Pulmonary artery endothelial cell (primary cell): ENCODE data around the gene KSR2. TPM values are rescaled to one million over a fixed set of nuclear protein-coding genes. Genes with fewer than 3 reads are reported as not detected.

Experiments
- DNase-seq: peaks from one replicate; pipeline ENCODE4 v3.0.0-alpha.2; 2011; ENCODE audit warnings: low read depth, low spot score
- total RNA-seq: library from RNA; depleted of rRNA; stranded (reverse); fragments of >200 nt; gene quantifications from 2 replicates; pipeline ENCODE4 v1.2.3, GENCODE V29; 2014

Gene KSR2
- total RNA-seq, 1 donor from 2014 or later: 0.99 TPM

DNA sequence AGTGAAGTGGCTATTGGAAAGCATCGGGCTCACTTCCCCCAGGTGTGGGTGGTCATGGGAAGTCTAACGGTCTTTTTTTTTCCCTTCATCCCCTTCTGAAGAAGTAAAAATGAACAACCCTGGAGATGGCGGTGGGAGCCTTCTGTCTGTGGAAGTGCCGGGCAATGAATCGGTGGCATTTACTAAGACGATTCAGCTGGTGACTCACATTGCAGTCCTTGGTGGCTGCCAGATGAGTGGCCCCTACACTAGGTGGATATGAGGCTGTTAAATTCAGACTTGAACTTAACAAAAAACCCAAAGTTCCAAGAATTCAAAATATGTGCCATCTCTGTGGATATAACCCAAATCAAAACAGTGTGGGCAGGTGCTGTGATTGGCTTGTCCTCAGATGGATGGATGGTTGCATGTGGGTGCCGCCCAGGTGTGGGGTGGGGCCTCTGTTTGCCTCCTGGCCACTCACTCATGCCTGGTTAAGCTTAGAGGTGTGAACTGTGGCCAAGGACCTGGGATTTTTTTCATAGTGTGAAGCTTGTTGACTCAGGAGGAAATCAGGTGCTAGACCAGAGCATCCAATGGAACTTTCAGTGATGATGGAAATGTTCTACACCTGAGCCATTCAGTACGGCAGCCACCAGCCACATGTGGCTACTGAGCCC, 430.6 kb downstream of the KSR2 start:
- no peak for DNase-seq

DNA sequence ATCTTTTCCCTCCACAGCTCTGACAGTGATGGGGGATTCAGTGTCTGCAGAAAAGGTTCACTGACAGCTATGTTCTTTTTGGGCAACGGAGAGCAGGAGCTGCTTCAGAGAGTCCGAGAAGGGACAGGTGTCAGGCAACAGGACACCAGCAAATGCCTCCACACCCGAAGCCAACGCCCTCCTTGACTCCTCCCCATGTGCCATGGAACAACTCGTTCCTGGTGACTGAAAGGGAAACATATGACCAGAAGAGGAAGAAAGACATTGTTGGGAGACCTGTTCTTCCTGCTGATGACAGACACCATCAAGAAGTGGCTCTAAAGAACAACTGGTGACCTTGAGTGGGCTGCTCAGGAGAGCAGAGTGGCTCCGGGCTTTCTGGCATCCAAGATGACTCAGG, 435.1 kb downstream of the KSR2 start:
- DNase-seq: no peak

DNA sequence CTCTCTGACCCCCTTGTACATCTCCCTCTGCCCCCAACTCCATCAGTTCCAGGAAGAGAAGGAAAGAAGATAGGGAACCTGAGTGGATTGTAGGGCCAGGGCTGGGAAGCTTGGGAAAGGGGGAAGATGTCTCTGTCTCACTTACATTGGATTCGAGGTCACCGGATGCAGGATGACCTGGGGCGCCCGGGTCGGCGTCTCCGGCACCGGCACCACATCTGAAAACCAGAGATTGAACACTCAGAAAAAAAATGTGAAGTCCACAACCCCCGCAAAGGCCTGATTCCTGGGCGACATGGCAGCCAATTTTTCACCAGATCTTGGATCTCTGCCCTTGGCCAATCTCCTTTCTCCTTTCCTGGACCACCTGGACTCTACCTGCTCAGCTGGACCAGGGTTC, 438.0 kb downstream of the KSR2 start:
- DNase-seq: no peak

DNA sequence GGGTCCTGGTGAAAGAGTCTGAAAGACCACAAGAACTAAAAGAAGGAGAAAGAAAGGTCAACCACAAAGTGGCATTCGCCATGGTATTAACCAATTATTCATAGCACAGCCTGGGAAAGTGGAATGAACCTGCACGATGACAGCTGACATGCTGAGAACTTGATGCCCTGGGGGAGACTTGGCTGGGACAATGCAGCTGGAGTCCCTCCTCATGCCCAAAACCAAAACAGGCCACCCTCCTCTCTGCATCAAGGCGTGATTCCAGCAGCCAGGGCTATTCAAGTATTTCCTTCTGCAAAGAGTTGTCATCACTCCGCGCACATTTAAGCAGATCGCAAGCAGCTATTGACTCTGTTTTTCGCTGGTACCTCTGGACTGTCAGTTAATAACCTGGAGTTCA, 440.3 kb downstream of the KSR2 start:
- DNase-seq: no peak

DNA sequence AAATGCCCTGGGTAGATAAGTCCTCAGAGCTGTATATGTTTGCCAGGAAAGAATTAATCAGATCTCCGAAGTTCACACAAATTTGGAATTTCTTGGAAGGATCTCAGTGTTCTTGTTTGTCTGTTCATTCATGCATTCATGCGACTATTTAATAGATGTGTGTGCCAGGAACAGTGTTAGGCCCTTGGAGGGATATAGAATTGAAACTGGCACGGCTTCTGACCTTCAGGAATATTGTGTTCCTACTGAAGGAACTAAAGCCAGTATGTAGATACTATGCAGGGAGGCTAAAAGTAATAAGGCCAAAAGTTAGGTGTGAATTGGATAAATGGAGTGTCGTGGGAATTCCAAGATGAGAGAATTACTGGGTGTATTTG, 441.3 kb downstream of the KSR2 start:
- DNase-seq: no peak

DNA sequence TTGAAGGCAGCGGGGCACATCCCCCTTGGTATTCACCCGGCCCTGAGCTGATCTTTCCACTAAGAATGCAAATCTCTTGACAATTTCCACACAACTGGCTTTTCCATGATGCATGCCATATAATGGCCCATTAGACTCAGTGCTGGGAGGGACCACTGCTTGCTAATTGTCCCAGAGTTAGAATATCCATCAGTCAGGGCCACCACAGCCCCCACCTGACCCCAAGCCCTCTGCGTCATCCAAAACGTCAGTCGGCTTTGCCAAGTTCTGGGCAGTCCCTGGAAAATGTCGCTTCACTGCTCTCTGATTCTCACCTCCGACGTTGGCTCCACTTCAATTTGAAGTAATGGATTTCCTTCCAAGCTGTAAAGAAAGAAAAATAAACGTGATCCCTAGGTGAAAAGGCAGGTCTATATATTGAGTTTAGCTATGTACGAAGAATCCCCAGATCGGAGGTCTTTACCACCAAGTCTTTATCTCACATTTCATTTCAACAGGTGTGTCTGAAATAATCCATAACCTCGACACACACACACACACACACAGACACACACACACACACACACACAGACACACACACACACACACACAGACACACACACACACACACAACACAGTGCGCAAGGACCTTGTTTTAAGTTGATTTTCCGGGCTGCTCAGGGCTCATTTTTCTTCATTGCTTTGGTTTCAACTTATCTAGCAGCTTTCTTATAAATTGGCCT, 441.9 kb downstream of the KSR2 start:
- DNase-seq: no peak

DNA sequence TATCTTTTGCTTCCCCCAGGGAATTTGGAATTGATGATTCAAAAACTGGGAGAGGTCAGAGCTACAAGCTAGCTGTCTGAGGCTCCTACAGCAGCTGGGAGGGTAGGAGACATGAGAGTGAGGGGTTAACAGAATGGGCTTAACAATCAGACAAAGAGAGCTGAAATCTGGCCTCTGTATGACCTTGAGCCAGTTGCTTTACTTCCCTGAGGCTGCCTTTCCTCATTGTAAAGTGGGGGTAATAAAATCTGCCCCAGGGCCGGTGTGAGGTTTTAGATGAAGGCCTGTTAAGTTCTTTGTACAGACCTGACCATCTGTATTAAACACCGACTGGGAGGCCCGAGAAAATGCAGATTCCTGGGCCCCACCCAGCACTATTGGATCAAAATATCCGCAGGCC, 443.0 kb downstream of the KSR2 start:
- no peak for DNase-seq

DNA sequence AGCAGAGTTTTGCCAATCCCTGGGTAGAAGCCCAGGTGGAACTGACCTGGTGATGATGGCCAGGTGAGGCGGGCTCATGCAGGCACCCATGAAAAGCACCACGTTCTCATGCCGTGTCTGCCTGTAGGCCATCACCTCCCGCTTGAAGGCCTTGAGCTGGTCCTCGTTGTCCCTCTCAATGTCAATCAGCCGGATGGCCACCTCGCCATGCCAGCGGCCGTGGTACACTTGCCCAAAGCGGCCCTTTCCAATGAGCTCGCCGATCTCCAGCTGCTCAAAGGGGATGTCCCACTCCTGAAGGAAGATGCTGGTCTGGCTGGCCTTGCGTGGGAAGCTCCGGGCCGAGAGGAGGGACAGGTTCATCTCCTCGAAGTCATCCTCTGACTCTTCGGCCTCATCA, 444.0 kb downstream of the KSR2 start:
- DNase-seq: no peak

DNA sequence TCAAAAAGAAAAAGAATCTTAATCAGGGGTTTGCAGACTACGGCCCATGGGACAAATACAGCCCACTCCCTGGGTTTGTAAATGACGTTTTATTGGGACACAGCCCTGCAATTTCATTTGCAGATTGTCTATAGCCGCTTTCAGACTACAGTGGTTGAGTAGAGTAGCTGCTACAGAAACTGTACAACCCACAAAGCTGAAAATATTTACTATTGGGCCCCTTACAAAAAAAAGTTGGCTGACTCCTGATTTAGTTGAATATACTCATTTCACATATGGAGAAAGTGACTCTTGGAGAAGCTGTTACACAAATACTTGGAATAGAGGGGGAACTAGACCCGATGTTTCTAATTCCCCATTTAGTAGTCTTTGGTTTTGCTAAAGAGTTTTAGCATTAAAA, 444.8 kb downstream of the KSR2 start:
- no peak for DNase-seq

DNA sequence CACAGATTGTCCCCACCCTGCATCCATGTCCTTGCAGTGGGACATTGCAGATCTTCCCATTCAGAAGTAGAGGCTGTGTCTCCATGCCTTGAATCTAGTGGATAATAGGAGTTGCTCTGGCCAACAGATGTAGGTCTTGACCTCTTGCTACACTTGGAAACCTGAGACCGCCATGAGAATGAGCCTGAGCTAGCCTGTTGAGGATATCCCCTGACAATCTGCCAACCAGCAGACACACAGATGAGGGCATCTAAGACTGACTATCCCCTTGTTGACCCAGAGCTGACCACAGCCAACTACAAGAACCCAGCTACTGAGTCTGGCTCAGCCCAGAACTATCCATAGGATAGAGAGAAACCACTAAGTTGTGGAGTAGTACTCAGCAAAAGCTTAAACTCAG, 446.2 kb downstream of the KSR2 start:
- DNase-seq: no peak

DNA sequence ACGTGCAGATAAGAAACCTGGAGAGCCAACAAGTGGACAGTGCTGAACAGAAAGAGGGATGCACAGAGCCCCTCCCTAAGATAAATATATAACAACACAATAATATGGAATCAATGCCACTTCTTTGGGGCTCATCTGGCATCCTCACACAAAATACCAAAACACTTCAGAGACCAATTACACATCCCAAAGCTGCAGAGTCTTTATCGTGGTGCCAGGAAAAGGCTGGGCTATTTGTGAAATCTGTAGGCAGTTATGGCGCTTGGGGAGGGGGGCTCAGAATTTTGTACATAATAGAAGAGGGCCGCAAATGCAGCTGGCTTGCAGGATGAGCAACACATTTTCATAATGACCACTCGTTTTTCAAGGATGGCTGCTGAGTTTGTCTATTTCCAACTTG, 446.9 kb downstream of the KSR2 start:
- DNase-seq: no peak

DNA sequence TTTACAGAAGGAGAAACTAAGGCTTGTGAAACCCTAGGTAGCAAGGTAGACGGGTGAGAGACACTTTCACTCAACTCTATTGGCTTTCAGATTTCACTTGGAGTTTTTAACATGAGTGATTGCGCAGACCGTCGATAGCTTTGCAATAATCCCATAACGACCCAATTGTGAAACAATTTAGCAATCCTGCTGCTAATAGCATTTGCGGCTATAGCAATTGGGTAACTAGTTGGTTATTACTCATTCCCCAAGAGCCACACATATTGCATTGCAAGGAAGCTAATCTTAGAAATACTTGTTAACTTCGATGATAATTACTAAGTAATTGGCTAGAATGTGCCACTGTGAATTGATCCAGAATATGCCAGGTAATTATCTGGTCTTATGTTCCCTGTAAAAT, 447.4 kb downstream of the KSR2 start:
- no peak for DNase-seq

DNA sequence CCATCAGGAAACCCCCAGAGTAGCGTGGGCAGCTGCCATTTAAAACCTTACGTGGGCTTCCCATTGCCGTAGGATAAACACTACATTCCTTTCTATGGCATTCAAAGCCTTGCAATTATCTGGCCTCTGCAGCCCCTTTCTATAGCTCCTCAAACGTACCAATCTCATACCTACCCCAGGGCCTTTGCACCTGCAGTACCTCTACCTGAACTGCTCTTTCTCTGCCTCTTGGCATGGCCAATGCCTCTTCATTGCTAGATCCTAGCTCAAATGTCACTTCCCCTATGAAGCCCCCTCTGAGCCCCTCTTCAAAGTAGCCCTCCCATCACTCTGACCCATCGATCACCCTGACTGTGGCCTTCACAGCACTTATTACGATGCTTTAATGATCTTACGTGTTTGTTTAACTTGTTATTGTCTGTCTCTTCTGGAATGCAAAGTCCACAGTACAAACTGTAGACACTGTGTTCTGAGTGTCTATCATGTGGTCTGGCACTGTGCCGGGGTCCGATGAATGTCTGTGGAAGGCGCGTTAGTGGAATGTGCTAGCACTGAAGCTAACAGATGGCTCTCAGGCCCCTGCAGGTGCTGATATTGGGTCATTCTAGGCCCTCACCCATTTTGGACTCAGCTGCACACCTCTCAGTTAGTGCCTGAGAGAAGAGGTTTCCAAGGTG, 450.1 kb downstream of the KSR2 start:
- DNase-seq: no peak

DNA sequence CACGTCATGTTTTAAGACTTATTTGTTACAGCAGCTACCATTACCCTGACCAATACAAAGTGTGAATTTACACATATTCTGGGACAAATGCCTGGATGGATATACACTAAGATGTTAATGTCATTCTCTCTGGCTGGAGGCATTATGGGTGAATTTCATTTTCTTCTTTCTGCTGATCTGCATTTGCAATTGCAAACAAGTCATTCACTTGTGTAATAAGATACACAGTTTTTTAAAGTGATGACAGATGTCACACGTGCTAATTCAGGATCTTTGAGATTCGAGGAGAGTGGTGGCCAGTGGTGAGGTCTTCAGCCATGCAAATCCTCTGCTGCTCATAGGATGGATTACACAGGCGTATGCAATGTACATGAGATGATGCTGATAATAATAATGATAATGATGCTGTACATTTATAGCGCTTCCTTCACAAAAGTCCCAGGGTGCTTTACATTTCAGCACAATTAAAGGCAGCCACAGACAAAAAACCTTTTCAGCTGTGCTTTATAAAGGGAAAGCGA, 451.5 kb downstream of the KSR2 start:
- DNase-seq: no peak

DNA sequence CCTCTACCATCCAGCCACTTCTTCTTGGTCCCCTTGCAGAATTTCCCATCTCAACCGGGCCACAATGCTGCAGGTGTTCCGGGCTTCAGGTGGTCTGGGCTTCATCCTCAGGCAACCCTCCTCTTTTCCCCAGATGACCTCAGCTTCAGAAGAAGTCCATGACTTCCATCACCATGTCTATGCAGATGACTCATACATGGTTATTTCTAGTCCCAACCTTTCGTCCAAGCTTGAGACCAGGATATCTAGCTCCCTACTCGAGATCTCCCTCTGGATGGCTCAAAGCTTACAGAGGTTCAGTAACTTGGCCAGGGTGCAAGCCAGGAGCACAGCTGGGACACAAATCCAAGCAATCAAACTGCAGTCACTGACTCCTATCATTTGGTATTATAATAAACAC, 452.8 kb downstream of the KSR2 start:
- no peak for DNase-seq

DNA sequence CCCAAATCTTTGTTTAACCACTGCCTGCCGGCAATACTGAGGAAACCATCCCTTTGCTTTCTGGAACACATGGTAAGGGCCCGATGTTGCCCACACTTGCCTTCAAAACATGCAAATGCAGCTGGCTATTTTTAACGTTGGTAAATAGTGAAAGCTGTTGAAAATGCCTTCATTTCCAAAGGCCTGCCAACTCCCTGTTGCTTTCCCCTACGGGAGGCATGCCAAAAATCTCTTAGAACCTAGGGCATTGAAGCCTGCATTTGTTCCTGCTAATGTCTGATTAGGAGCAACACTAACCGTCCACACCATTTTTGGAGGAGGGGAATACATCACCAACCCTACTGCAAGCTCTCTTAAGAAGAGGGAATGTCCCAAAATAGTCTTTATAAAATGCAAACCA, 454.8 kb downstream of the KSR2 start:
- no peak for DNase-seq

DNA sequence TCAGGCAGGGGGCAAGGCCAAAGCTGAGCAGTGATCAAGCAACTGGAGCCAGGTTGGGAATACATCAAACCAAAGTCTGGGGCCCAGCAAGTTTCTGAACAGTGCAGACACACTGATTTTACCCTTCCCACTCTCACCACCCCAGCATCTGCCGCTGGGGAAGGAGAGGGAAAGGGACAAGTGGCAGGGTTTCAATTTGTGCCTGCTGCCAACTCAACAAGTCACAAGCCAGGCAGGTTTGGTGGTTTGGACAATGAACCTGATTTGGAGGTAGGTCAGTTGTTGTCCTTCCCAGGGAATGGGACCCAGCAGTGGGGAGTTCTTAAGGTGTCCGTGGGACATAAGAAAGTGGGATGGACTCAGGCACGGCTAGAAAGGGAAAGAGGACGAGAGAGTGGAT, 455.4 kb downstream of the KSR2 start:
- DNase-seq: no peak

DNA sequence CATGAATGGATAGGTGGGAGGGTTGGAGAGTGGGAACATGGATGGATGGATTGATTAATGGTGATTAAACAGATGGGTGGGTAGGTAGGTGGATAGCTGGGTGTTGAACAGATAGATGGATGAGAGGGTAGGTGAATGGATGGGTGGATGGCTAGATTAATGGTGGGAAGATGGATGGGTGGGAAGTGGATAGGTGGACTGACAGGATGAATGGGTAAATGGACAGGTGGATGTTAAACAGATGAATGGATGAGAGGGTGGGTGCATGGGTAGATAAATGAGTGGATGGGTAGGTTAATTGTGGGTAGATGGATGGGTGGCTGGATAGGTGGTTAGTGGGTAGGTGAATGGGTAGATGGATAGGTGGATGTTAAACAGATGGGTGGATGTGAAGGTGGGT, 460.3 kb downstream of the KSR2 start:
- no peak for DNase-seq

DNA sequence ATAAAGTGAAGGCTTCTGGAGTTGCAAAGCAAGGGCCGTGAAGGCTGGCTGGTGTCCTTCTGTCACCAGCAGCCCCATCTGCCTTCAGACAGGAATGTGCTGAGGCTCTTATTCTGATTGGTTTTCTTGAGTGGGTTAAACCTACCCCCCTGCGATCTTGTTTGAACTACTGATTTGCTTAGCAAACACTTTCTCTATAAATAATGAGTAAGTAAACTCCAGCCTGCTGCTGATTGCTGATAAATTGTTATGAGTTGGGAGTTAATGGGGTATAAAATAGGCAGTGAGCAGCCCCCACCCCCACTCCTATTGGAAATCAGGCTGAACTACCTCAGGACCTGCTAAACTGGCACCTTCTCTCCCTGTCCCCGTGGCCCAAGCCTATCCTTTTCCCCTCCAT, 461.2 kb downstream of the KSR2 start:
- DNase-seq: no peak

DNA sequence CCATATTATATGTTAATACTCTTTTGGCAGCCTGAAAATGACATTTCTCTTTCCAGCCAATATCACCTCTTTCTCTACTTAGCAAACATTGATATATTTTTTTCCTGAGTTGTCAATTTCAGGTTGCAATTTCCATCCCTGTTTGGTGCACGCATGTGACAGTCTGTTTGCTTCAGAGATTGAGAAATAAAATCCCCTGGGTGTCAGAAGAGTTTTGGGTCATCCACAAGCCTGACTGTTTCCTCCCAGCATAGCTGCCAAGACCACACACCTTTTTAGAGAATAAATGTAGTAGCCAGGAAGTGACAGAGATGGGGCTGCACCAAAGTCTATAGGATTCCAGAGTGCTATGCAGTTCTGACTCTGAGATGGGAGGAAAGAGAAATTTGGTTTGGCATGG, 462.5 kb downstream of the KSR2 start:
- DNase-seq: no peak

DNA sequence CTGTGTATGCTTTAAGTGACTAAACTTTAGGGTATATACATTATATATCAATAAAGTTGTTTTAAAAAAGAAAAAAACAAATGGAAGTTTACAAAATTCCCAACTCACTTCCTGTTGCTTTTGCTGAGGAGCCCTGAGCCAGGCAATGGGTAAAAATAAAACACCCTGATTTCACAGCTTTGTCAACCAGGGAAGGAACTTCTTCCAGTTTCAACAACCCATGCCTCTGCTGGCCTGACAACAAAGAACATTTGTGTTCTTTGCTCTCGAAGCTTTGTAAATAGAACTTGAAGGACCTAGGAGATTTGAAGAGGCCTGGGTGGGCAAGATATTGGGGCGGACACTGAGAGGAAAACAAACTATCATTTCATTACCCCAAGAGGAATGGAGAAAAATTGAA, 466.2 kb downstream of the KSR2 start:
- DNase-seq: no peak

DNA sequence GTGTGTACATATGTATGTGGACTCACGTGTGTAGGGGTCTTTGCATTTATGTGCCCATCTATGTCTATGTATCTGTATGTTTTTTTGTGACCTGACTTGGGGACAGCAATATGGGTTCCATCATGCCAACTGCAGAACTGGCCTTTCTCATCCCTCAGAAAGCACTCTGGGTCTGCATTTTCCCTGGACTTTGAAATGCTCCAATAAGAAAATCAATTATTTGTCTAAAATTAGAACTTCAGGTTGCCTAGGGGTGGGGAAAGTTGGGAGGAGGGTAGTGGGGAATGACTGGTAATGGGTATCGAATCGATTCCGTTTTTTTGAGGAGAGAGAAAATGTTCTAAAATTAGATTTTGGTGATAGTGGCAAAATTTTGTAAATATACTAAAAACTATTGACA, 466.6 kb downstream of the KSR2 start:
- no peak for DNase-seq
